ENCODE data around the gene KEL. TPM values are rescaled to one million over a fixed set of nuclear protein-coding genes. Genes with fewer than 3 reads are reported as not detected.

The KEL gene, protein sequence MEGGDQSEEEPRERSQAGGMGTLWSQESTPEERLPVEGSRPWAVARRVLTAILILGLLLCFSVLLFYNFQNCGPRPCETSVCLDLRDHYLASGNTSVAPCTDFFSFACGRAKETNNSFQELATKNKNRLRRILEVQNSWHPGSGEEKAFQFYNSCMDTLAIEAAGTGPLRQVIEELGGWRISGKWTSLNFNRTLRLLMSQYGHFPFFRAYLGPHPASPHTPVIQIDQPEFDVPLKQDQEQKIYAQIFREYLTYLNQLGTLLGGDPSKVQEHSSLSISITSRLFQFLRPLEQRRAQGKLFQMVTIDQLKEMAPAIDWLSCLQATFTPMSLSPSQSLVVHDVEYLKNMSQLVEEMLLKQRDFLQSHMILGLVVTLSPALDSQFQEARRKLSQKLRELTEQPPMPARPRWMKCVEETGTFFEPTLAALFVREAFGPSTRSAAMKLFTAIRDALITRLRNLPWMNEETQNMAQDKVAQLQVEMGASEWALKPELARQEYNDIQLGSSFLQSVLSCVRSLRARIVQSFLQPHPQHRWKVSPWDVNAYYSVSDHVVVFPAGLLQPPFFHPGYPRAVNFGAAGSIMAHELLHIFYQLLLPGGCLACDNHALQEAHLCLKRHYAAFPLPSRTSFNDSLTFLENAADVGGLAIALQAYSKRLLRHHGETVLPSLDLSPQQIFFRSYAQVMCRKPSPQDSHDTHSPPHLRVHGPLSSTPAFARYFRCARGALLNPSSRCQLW
- 0.05 TPM in 1 of 5 replicates, not detected in the others for total RNA-seq (2022; extraction: Qiagen RNA extraction; ENCODE audit: low read depth)

DNA sequence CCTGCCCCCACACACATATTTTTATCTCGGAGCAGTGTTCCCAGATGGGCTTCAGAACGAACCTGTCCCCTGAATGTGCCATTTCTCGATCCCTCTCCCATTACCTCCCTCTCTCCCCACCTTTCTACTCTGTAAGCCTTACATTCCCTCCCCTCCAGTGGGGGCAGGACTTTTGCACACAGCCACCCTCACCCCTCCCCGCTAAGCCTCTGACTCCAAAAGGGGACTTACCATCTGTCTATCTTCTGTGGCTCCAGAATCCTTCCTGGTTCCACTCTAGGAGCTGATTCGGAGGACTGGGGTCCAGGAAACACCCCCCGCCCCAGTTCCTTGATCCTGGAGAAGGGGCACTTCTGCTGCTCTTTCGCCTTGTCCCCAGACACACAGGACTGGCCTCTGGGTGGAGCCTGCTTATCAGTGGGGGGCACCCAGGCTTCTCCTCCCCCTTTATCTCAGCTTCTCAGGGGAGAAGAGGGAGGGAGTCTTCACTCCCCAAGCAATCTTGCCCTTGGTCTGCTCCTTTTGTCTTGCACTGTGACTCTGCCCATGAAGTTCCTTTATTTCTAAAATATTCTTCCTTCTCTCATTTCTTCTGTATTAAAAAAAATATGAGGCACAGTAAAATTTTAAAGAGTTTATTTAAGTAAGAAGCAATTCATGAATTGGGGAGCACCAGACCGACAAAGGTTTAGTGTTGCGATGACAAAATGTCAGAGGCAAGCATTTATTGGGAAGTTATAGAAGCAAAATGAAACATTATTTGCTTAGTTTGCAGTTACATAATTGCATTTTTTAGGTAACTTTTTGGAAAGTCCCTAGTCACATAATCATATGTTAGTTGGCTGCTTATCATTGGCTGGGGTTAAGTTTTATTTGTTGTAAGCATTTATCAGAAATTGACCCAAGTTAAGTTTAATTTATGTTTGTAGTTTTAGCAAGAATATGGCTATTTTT is at the start of gene KEL:
Gene KEL (minus strand): TSS at position 391 of the 954 bp plus-strand sequence. CDS start 157 bp downstream, at position 234.

DNA sequence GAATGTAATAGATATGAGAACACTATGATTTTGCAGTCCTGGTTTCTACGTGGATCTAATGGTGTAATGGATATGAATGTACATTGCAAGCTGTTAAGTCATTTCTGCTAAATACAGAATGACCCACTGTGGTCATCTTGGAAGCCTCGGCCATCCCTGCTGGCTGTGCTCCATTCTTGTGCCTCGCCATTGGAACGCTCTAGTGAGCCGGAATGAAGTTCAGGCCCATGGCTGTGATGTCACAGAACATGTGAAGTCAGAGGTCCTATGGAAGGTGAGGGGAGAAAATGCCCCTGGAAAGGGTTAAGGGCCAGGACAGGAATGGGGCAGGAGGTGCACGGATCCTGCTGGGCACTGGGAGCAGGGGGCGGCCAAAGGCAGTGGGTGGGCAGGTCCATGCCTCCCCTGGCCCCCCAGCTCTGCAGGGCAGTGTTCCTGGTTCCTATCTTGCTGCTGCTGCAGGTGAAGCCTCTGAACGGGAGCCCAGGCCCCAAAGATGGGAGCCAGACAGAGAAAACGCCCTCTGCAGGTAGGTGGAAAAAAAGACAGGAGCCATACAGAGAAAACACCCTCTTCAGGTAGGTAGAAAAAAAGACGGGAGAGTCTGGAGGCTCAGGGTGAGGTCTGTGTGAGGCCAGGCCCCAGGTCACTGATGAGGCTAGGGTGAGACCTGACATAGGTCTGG is 22.8 kb downstream of the KEL start, which contains the start of gene LLCFC1:
Gene LLCFC1 (plus strand): TSS at position 259 of the 685 bp plus-strand sequence. CDS start 138 bp downstream, at position 397.

DNA sequence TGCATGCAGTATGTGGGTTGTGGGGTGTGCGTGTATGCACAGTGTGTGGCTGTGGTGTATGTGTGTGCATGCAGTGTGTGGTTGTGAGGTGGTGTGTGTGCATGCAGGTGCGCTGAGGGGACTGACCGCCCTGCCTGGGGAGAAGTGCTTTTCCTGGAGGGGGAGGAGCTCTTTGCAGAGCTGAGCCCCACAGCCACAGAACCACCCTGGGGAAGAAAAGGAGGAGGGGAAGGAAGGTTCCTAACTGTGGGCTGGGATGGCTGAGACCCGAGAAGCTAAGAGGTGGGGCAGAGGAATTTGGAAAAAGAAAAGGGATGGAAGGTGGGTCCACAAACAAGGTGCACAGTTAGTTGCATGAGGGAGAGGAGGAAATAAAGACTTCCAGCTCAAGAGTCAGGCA is 28.5 kb downstream of the KEL start, which contains the start of gene TRPV5:
Gene TRPV5 (minus strand): TSS at position 123 of the 400 bp plus-strand sequence. CDS start 287 bp downstream, outside the sequence.

Other genes with a start within 250 kb of the KEL start
- gene PRSS1, start 212.9 kb downstream of the KEL start, total RNA-seq (2022; extraction: Qiagen RNA extraction; ENCODE audit: low read depth) = not detected in 5 replicates
- gene PRSS2, start 191.4 kb downstream of the KEL start, total RNA-seq (2022; extraction: Qiagen RNA extraction; ENCODE audit: low read depth) = not detected in 5 replicates
- gene EPHB6, start 107.3 kb downstream of the KEL start, total RNA-seq (2022; extraction: Qiagen RNA extraction; ENCODE audit: low read depth) = 0.17 to 1.2 TPM (median 0.32 TPM) in 5 replicates
- gene TRPV6, start 76.6 kb downstream of the KEL start, total RNA-seq (2022; extraction: Qiagen RNA extraction; ENCODE audit: low read depth) = not detected in 5 replicates
- gene TRPV5, start 28.6 kb downstream of the KEL start, total RNA-seq (2022; extraction: Qiagen RNA extraction; ENCODE audit: low read depth) = not detected in 5 replicates
- gene LLCFC1, start 22.9 kb downstream of the KEL start, total RNA-seq (2022; extraction: Qiagen RNA extraction; ENCODE audit: low read depth) = not detected in 5 replicates
- not detected in 5 replicates for gene OR9A2, start 64.8 kb upstream of the KEL start, total RNA-seq (2022; extraction: Qiagen RNA extraction; ENCODE audit: low read depth)
- not detected in 5 replicates for gene OR6V1, start 90.0 kb upstream of the KEL start, total RNA-seq (2022; extraction: Qiagen RNA extraction; ENCODE audit: low read depth)
- gene PIP, start 169.7 kb upstream of the KEL start, total RNA-seq (2022; extraction: Qiagen RNA extraction; ENCODE audit: low read depth) = 0.51 to 0.75 TPM (median 0.71 TPM) in 3 of 5 replicates, not detected in the others
- not detected in 5 replicates for gene TAS2R39, start 221.1 kb upstream of the KEL start, total RNA-seq (2022; extraction: Qiagen RNA extraction; ENCODE audit: low read depth)

All from A549 treated with ZK216348 at 1 μM for 4 hours (cell line).